ENCODE results near the gene MPV17.
A peak's percentile ranks its signal among the peaks of the same experiment; 100 is the strongest.

MPV17 gene

DNA sequence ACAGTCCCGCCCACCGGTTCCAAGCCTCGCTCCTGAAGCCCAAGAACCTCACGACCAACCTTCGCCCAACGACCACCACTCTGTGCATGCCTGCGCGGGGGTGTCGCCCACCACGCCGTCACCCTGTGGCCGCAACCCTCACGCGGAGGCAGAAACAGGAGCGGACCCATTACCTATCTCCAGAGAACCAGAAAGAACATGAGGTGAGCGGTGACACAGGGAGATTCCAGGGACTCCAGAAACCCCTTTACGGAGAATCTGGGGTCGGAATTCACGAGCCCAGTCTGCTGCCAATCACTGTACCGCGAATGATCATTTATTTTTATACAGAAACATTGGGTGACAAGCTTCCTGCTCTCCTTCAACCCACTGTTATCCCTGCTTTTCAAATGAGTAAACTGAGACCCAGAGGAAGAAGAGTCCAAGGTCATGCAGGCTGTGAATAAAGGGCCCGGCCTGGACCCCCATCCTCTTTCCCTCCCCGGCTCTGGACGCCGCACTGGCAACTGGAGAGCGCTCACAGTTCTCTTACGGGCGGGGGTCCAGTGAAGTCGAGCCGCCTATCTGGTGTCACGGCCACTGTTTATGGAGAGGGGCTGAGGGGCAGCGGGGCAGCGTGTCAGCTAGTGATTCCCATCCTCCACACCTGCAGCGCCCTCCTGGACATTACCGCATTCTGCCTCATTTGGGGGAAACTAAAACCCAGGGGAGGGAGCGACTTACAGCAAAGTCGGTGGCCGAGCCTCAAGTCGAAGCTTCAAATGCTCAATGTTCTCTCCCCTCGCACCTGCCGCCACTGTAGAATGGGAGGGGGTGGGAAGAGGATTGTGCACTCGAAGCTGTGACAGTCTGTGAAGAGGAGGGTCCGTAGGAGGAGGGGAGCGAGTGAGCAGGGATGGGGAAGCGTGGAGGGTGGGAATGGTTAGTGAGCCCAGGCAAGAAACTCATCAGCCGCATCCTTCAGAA lies 59.3 kb downstream of the MPV17 start:
- DNase-seq, result no peak

DNA sequence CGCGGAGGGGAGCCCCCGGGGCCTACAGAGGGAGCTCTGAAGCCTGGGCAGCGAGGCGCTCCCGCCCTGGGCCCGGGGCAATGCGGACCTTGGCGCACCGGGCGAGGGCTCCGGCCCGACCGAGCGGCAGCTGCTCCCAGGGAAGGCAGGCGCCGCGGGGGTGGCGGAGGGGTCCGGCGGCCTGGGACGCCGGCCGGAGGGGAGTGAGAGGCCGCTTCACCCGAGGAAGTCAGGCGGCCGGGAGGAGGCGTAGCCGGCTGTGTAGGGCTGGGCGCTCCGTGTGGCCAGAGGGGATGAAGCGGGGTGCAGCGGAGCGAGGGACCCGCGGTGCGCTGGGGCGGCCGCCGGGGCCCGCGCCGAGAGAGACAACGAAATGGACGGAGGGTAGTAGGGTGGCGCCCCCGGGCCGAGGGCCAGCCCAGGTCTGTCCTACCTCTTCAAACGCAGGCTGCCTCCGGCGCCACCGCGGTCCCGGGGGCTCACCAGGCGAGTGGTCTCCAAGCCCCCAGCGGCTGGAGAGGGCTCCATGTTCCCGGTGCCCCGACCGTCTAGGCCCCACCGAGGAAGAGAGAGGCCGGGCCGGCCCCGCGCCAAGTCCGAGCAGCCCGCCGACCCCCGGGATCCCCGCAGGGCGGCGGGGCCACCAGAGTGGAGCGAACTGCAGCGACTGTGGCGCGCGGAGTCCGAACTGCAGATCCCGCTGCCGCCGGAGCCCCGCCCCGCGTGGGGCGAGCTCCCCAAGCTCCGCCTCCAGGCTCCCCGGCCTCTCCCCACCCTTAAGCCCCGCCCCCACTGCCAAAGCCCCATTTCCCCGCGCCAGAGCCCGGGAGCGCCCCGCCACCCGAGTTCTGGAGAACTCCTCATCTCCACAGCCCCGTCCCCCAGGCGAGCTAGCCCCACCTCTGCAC lies 60.3 kb downstream of the MPV17 start, which contains the start of gene SLC30A3:
Gene SLC30A3 (minus strand): TSS at position 669 of the 908 bp plus-strand sequence. CDS start 141 bp downstream, at position 528.
- peak; percentile 63 for DNase-seq

- DNase-seq, result no peak
Observed at GRCh38 chr2:27261926-27262298, 61.0 kb downstream of the MPV17 start.

DNA sequence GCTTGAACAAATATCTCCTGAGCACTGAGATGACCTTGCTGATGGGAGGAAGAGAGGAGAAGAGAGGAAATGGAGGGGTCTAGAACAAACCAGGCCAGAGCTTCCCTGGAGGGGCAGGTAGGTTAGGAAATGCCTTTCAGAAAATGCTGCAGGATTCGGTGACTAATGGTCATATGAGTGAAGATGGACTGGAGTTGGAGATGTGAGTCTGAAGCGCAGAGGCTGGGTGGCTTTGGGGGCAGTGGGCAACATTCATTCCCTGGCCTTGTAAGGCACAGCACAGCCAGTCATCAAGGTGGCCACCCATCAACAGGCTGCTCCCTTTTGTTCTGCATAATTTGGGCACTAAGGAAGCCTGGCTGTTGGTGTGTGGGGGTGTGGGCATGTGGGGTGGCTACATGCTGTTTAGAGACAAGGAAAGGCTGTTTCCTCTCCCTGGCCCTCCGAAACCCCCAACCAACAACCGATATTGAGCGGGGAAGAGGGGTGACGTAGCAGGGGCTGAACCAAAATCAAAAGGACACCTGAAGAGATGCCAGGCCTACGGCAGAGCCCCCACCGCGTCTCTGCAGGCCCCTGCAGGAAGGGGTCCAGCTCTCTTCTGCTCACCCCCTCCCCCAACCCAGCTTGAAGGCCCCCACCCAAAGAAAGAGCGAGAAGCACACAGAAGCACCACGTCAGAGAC lies 61.5 kb downstream of the MPV17 start:
- no peak for DNase-seq

Measured in inflammatory macrophage treated with lipopolysaccharide for 4 hours (primary cell).